GM10847 (cell line): ENCODE data around the gene ALOX15B.

Experiments
- POLR2A ChIP-seq: IDR thresholded peaks from 2 replicates; pipeline ENCODE4 v1.6.1; 2011; ENCODE audit not compliant: insufficient read length; ENCODE audit errors: extremely low read depth

Gene ALOX15B

DNA sequence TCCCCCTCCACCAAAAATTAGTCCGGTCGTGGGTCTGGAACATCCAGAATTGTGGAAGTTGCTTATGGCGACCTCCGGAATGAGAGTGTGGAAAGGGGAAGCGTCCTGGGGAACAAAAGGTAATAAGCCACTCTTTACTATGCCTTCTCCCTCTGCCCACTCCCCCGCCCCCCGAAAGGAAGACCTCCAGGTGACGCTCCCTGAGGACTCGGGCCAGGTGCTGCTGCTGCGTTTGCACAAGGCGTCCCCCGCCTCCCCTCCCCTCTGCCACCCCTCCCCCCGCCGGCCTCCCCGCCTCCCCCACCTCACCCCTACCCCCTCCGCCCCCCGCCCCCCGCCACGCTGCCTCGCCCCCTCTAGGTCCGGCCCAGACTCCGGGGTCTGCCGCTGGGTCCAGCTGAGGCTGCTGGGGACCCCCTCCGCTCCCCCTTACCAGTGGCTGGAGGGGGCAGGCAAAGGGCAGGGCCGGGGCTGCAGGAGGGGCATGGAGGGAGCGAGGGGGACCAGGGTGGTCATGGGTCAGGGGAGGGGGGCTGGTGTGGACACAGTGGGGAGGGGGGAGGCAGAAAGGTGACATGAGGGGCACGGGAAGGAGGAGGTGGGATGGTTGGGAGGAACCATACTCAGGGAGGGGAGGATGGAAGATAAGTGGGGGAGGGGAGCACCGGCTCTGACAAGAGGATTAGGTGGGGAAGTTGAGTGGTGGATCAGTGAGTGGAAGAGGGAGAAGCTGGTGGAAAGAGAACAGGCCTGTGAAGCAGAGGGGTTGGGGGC is 25.1 kb downstream of the ALOX15B start:
- TF ChIP-seq POLR2A: no peak

- TF ChIP-seq POLR2A: no peak
These were observed 25.7 kb downstream of the ALOX15B start for GRCh38 chr17:8064561-8065019.

DNA sequence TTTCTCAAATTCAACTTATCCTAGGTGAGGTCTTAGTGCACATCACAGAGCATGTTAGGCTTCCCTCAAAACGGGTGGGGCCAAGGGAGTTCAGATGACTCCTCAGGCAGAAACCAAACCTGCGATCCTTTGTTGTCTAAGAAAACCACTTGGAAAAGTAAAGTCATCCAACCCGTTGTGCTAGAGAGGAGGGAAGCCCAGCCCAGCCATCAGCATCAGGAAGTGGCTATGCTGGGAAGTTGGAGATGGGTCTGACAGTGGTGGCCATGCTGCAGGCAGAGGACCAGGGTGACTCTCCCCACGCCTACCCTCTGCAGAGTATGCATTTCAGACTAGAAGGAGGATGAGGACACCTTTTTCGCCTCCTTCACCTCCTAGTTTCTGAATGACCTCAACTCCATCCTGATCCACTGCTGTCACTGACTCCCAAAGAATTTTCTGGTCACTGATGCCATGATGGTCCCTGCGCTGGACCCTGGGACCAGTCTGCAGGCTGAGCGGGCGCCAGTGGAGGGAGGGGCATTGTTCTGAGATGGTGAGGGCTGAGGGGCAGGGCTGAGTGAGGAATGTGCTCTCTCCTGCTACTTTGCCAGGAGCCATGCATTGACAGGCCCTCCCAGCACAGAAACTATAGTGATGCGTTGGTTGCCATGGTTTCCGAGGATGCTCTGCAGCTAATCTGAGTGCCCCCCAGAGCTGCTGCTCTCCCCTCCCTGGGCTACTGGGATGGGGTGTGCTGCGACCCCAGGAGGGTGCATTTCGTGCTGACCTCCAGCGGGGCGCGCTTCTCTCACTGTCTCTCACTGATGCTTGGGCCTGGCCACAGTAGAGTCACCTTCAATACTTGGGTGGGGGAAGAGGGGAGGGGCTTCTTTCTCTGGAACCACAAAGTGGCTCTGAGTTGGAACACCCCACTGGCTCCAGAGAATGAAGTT is 28.2 kb downstream of the ALOX15B start:
- TF ChIP-seq POLR2A: no peak

- no peak for TF ChIP-seq POLR2A
These were observed 28.9 kb downstream of the ALOX15B start for GRCh38 chr17:8067806-8068205.

DNA sequence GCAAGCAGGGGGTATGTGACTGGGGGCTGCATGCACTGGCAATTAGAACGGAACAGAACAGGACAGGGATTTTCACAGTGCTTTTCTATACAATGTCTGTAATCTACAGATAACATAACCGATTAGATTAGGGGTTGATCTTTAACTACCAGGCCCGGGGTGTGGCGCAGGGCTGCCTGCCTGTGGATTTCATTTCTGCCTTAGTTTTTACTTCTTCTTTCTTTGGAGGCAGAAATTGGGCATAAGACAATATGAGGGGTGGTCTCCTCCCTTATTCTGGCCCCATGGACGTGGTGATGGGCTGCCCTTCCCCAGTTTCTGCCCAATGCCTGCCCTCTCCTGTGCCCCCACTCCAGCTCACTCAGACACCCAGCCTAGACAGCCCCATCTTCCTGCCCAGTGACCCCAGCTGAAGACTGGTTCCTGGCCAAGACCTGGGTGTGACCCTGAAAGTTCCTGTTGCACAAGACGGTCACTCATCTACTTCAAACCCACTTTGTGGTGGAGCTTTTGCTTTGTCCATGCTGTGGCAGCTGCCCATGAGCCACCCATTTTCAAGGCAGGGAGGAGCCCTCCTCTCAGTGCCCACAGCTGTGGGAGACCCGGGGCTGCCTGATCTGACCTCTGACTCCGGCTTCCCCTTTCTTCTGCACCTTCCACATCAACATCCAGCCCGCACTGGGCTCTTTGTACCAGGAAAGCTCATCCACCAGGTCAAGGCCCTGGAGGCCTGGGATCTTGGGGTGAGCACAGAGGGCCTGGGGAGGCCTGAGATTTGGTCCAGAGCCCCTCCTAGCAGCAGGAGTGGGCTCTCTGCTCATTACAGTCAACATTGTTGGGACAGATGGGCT is 30.1 kb downstream of the ALOX15B start:
- no peak for TF ChIP-seq POLR2A

DNA sequence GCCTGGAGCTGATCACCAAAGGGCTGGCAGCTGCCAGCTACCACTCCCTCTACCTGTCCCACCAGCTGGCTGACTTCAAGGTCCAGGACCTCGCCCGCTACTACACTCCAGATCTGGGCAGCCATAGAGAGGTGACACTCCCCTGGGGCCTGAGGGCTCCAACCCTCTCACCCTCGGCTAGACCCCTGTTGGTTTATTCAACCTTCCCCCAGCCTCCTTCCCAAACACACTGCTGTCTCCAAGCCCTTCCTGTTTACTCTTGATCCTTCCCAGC is 30.7 kb downstream of the ALOX15B start:
- no peak for TF ChIP-seq POLR2A

DNA sequence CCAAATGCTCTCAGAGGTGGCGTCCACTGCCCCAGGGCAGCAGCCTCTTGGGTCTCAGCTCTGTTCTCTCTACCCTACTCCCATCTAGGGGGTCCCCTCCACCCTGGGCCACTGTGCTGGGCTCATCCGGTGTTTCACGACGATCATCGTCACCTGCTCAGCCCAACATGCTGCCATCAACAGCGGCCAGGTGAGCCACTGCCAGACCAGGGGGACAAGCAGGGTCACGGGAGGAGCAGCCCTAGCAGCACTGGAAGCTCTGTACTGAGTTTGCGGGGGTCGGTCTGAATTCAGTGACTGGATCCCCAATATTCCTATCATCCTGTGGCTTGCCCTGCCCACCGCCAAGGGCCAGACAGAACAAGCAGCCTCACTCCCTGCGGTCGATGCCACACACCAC is 32.6 kb downstream of the ALOX15B start:
- no peak for TF ChIP-seq POLR2A

GRCh38 chr17:8072341-8072728 is 33.5 kb downstream of the ALOX15B start:
- no peak for TF ChIP-seq POLR2A

DNA sequence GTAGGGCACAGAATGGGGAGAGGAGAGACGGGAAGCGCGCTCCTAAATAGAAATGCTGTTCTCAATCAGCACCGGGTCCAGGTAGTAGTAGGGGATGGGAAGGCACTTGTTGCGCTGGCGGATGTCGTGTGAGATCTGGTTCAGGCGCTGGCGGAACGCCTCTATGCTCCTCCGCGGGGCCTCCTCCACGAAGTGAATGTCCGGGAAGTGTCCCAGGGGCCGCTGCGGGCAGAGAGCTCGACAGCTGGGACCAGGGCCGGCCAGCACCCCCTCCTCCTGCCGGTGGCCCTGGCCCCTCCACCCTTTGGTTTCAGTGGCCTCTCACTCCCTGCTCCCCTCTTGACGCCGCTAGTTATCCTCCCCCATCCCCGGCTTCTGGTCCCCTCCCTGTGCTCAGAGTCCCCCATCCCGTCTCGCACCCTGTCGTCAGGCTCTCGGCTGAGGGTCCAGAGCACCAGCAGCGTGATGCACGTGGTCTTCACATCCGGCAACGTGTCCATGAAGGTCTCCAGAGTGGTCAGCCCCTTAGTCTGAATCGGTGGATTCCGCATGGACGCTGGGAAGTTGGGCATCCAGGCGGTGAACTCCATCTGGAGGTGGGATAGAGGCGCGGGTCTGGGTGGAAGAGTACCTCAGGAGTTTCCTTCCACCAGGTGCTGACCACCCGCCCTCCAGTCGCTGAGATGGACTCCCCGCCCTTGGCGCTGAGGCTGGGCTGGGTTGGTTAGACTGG is 34.0 kb downstream of the ALOX15B start:
- TF ChIP-seq POLR2A: no peak

DNA sequence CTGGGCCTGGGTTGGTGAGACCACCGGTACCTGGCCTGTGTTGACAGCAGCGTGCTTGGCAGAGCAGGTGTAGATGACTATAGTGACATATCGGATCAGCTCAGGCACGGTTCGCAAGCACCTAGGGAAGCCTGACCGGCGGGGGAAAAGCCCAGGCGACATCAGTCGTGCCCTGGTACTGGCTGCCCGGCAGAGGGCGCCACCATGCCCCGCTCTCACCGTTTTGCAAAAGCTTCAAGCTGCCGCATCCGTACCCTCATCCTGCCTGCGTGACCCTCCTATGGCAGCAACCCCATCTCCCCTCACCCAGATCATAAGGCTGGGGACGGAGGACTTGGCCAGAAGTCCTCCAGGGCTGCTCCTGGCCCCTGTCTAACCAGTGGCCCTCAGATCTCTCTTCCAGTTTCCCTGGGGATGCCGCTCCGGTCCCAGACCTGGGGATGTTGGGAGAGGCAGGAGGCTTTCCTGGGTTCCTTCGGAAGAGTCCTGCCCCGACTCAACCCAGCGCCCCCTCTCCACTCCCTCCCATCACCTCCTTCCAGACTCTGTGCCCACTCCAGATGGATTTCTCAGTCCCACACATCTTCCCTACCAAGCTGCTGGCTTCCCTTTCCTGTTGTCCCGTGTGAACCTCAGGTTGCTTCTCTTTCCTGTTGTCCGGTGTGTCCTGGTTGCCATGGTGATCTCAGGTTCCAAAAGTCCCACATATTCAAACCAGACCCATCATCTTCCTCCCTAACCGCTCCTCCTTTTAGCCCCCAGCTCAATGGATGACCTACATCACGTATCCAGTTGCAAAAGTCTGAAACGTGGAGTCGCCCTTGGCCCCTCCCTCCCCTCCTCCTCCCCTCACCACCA is 35.0 kb downstream of the ALOX15B start:
- TF ChIP-seq POLR2A: no peak

DNA sequence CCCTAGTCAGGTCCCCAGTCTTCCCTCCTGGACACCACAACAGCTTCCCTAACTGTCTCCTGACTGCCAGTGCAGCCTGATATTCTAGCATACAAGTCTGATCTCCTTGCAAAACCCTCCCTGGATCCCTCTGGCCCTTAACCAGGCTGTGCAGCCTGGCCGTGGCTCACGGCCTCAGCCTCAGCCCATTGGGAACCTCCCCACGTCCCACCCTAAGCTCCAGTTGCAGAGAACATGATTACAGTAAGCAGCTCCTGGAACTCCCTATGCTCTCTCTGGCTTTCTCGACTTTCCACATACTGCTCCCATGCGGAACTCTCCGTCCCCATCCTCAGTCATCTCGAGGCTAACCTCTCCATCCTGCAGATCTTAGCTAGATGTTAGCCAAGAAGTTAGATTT is 35.7 kb downstream of the ALOX15B start:
- no peak for TF ChIP-seq POLR2A

GRCh38 chr17:8075081-8075480 is 36.2 kb downstream of the ALOX15B start:
- TF ChIP-seq POLR2A: no peak

DNA sequence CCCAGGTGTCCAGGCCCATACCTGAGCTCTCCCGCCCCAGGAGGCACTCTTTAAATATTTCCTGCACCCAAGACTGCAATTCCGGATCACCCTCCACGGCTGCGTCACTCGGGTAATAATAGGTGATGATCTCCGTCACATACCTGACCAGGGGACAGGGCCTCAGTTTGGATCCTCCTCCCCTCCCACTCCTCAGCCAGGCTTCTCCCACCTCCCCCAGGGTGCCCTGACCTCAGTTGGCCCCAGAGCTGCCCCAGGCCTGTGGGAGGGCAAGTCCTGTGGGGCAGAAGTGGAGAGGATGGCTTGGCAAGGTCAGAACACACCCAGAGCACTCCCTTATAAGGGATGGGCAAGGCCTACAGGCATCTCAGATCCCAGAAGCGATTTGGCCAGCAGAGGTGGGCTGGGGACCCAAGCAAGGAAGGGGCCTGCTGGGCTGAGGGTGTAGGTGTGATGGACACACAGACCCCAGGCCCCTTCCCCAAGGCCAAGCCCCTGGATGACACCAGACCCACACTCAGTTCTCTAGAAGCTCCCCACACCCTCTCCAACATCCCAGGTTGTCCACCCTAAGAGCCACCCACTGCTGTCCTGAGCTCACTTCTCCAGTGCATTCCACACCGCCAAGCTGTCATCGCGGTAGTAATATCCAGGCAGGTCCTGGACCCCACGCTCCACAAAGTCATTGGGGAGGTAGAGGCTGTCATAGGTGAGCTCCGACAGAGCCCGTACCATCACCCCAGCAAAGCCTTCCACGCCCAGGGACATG is 36.9 kb downstream of the ALOX15B start:
- no peak for TF ChIP-seq POLR2A
